Stimulated activated naive CD8-positive, alpha-beta T cell treated with anti-CD3 and anti-CD28 coated beads, Interleukin-15, amount 100 ng/mL, for 72 hours (primary cell): ENCODE results near the gene MRTFA.
"Not testable (repeated sequence)": the region's sequence is repeated elsewhere in the genome, so short reads cannot be mapped to it uniquely, and the experiment has no call there.

Source experiments
- ATAC-seq: fragments of 150-1000 bp; cut with Tn5 transposase; 2 replicates; pipeline ENCODE4 v1.10.0; 2021; ENCODE audit warnings: mild to moderate bottlenecking, moderate library complexity
- DNase-seq, 2 donors: peaks; one replicate each; pipeline ENCODE4 v3.0.0; 2021 to 2022
- H3K27ac Mint-ChIP-seq, 2 donors: one replicate each; pipeline ENCODE4 v1.8.0; 2022; ENCODE audit warnings: mild to moderate bottlenecking in 2 of 2, mixed read lengths in 2 of 2, moderate library complexity in 2 of 2
- H3K27me3 Mint-ChIP-seq: one replicate; pipeline ENCODE4 v1.8.0; 2022; ENCODE audit warnings: mixed read lengths
- H3K4me1 Mint-ChIP-seq: one replicate; pipeline ENCODE4 v1.8.0; 2022; ENCODE audit warnings: mild to moderate bottlenecking, mixed read lengths
- H3K4me3 Mint-ChIP-seq, 2 donors: one replicate each; pipeline ENCODE4 v1.8.0; 2022; ENCODE audit warnings: mild to moderate bottlenecking in 2 of 2, mixed read lengths in 2 of 2, moderate library complexity in 1 of 2
- H3K9me3 Mint-ChIP-seq, 2 donors: one replicate each; pipeline ENCODE4 v1.8.0; 2022; ENCODE audit warnings: mixed read lengths in 2 of 2

Gene MRTFA

GRCh38 chr22:40388231-40388630 lies 248.3 kb downstream of the MRTFA start:
- no peak for ATAC-seq
- peaks cover 57% of the 10 kb centered on the region for H3K4me1 Mint-ChIP-seq
- no peaks in the 10 kb centered on the region for H3K27me3 Mint-ChIP-seq
- H3K9me3 Mint-ChIP-seq = no peaks in the 10 kb centered on the region
- no peak for DNase-seq
- no peak overlapping the region for H3K4me3 Mint-ChIP-seq
- H3K27ac Mint-ChIP-seq = peak overlapping the region in 1 of 2 donors; percentile 10

- peak overlapping the region in 1 of 2 donors; percentile 62 for H3K27ac Mint-ChIP-seq
- H3K9me3 Mint-ChIP-seq = no peaks in the 10 kb centered on the region
- H3K4me3 Mint-ChIP-seq = no peak overlapping the region
- DNase-seq (no peak), ATAC-seq (no peak)
- H3K27me3 Mint-ChIP-seq = no peaks in the 10 kb centered on the region
- H3K4me1 Mint-ChIP-seq = peaks cover 62% of the 10 kb centered on the region
These were observed 248.8 kb downstream of the MRTFA start for GRCh38 chr22:40387746-40388145.

GRCh38 chr22:40385036-40385782 lies 251.3 kb downstream of the MRTFA start:
- no peak for DNase-seq
- Mint-ChIP-seq H3K9me3 (no peaks in the 10 kb centered on the region), H3K4me3 (peak overlapping the region; percentile 77 to 80), H3K27ac (peak overlapping the region; percentile 82 to 91), H3K4me1 (peaks cover 54% of the 10 kb centered on the region), H3K27me3 (no peaks in the 10 kb centered on the region)
- peak; percentile 92 for ATAC-seq

GRCh38 chr22:40383905-40384304 lies 252.6 kb downstream of the MRTFA start:
- DNase-seq (no peak), ATAC-seq (no peak)
- H3K27ac Mint-ChIP-seq = peak overlapping the region in 1 of 2 donors; percentile 9
- peaks cover 54% of the 10 kb centered on the region for H3K4me1 Mint-ChIP-seq
- H3K27me3 Mint-ChIP-seq = no peaks in the 10 kb centered on the region
- no peak overlapping the region for H3K4me3 Mint-ChIP-seq
- no peaks in the 10 kb centered on the region for H3K9me3 Mint-ChIP-seq

- Mint-ChIP-seq H3K4me1 (peaks cover 39% of the 10 kb centered on the region), H3K27me3 (no peaks in the 10 kb centered on the region), H3K4me3 (no peak overlapping the region), H3K27ac (no peak overlapping the region), H3K9me3 (no peaks in the 10 kb centered on the region)
- DNase-seq (no peak), ATAC-seq (no peak)
These were observed 255.1 kb downstream of the MRTFA start for GRCh38 chr22:40381461-40381860.

GRCh38 chr22:40378448-40378847 lies 258.1 kb downstream of the MRTFA start:
- ATAC-seq, H3K27me3 Mint-ChIP-seq, H3K9me3 Mint-ChIP-seq, H3K27ac Mint-ChIP-seq, DNase-seq, H3K4me3 Mint-ChIP-seq: not testable (repeated sequence)
- H3K4me1 Mint-ChIP-seq = peaks cover 27% of the 10 kb centered on the region

- Mint-ChIP-seq H3K27me3 (no peaks in the 10 kb centered on the region), H3K4me3 (no peak overlapping the region), H3K4me1 (peaks cover 21% of the 10 kb centered on the region), H3K9me3 (no peaks in the 10 kb centered on the region), H3K27ac (no peak overlapping the region)
- DNase-seq (no peak), ATAC-seq (no peak)
These were observed 258.6 kb downstream of the MRTFA start for GRCh38 chr22:40377931-40378330.

GRCh38 chr22:40376149-40376548 lies 260.4 kb downstream of the MRTFA start:
- Mint-ChIP-seq H3K4me3 (no peak overlapping the region), H3K4me1 (peaks cover 28% of the 10 kb centered on the region), H3K27ac (no peak overlapping the region), H3K27me3 (no peaks in the 10 kb centered on the region), H3K9me3 (no peaks in the 10 kb centered on the region)
- DNase-seq = no peak
- no peak for ATAC-seq

GRCh38 chr22:40374567-40374966 lies 262.0 kb downstream of the MRTFA start:
- ATAC-seq = no peak
- no peak overlapping the region for H3K4me3 Mint-ChIP-seq
- peaks cover 36% of the 10 kb centered on the region for H3K4me1 Mint-ChIP-seq
- no peaks in the 10 kb centered on the region for H3K9me3 Mint-ChIP-seq
- DNase-seq = no peak
- H3K27me3 Mint-ChIP-seq = no peaks in the 10 kb centered on the region
- H3K27ac Mint-ChIP-seq = no peak overlapping the region

GRCh38 chr22:40368836-40369235 lies 267.7 kb downstream of the MRTFA start:
- no peak overlapping the region for H3K27ac Mint-ChIP-seq
- no peak for ATAC-seq
- no peaks in the 10 kb centered on the region for H3K9me3 Mint-ChIP-seq
- no peak overlapping the region for H3K4me3 Mint-ChIP-seq
- H3K27me3 Mint-ChIP-seq = no peaks in the 10 kb centered on the region
- H3K4me1 Mint-ChIP-seq = peaks cover 30% of the 10 kb centered on the region
- DNase-seq = no peak

GRCh38 chr22:40368016-40368415 lies 268.5 kb downstream of the MRTFA start:
- peak overlapping the region in 1 of 2 donors; percentile 24 for H3K27ac Mint-ChIP-seq

GRCh38 chr22:40367342-40367741 lies 269.2 kb downstream of the MRTFA start:
- no peaks in the 10 kb centered on the region for H3K27me3 Mint-ChIP-seq
- no peak overlapping the region for H3K27ac Mint-ChIP-seq
- ATAC-seq (no peak), DNase-seq (no peak)
- peaks cover 26% of the 10 kb centered on the region for H3K4me1 Mint-ChIP-seq
- no peak overlapping the region for H3K4me3 Mint-ChIP-seq
- H3K9me3 Mint-ChIP-seq = no peaks in the 10 kb centered on the region

More at GRCh38 chr22:40368016-40368415, 268.5 kb downstream of the MRTFA start:
- ATAC-seq (no peak), DNase-seq (no peak)
- H3K27me3 Mint-ChIP-seq = no peaks in the 10 kb centered on the region
- peaks cover 30% of the 10 kb centered on the region for H3K4me1 Mint-ChIP-seq
- no peak overlapping the region for H3K4me3 Mint-ChIP-seq
- no peaks in the 10 kb centered on the region for H3K9me3 Mint-ChIP-seq

GRCh38 chr22:40366068-40366467 lies 270.5 kb downstream of the MRTFA start:
- Mint-ChIP-seq H3K27me3 (no peaks in the 10 kb centered on the region), H3K4me3 (no peak overlapping the region), H3K4me1 (peaks cover 13% of the 10 kb centered on the region), H3K27ac (peak overlapping the region; percentile 1 to 72), H3K9me3 (no peaks in the 10 kb centered on the region)
- no peak for DNase-seq
- ATAC-seq = no peak

- no peaks in the 10 kb centered on the region for H3K9me3 Mint-ChIP-seq
- peak overlapping the region in 1 of 2 donors; percentile 55 for H3K27ac Mint-ChIP-seq
- no peaks in the 10 kb centered on the region for H3K27me3 Mint-ChIP-seq
- peaks cover 5% of the 10 kb centered on the region for H3K4me1 Mint-ChIP-seq
- DNase-seq (no peak), ATAC-seq (no peak)
- H3K4me3 Mint-ChIP-seq = no peak overlapping the region
These were observed 272.1 kb downstream of the MRTFA start for GRCh38 chr22:40364431-40364830.

GRCh38 chr22:40363059-40363458 lies 273.5 kb downstream of the MRTFA start:
- no peak overlapping the region for H3K4me3 Mint-ChIP-seq
- H3K9me3 Mint-ChIP-seq = no peaks in the 10 kb centered on the region
- no peaks in the 10 kb centered on the region for H3K27me3 Mint-ChIP-seq
- DNase-seq = no peak
- H3K27ac Mint-ChIP-seq = peak overlapping the region in 1 of 2 donors; percentile 9
- peaks cover 5% of the 10 kb centered on the region for H3K4me1 Mint-ChIP-seq
- ATAC-seq = no peak

GRCh38 chr22:40361100-40361499 lies 275.4 kb downstream of the MRTFA start:
- Mint-ChIP-seq H3K27ac (peak overlapping the region; percentile 54 to 57), H3K9me3 (no peaks in the 10 kb centered on the region), H3K27me3 (no peaks in the 10 kb centered on the region), H3K4me1 (peaks cover 5% of the 10 kb centered on the region), H3K4me3 (no peak overlapping the region)
- DNase-seq (no peak), ATAC-seq (no peak)
